NCI-H146 treated with DMSO at 0.1 percent for 48 hours (cell line): ENCODE measurements around the gene MACF1.
A peak's percentile ranks its signal among the peaks of the same experiment; 100 is the strongest.
"Not testable (repeated sequence)": the region's sequence is repeated elsewhere in the genome, so short reads cannot be mapped to it uniquely, and the experiment has no call there.

Source experiments
- DNase-seq: peaks from one replicate; lab custom pipeline; 2025; ENCODE audit not compliant: unreplicated experiment; lab: John Stamatoyannopoulos, UW

The MACF1 gene

DNA sequence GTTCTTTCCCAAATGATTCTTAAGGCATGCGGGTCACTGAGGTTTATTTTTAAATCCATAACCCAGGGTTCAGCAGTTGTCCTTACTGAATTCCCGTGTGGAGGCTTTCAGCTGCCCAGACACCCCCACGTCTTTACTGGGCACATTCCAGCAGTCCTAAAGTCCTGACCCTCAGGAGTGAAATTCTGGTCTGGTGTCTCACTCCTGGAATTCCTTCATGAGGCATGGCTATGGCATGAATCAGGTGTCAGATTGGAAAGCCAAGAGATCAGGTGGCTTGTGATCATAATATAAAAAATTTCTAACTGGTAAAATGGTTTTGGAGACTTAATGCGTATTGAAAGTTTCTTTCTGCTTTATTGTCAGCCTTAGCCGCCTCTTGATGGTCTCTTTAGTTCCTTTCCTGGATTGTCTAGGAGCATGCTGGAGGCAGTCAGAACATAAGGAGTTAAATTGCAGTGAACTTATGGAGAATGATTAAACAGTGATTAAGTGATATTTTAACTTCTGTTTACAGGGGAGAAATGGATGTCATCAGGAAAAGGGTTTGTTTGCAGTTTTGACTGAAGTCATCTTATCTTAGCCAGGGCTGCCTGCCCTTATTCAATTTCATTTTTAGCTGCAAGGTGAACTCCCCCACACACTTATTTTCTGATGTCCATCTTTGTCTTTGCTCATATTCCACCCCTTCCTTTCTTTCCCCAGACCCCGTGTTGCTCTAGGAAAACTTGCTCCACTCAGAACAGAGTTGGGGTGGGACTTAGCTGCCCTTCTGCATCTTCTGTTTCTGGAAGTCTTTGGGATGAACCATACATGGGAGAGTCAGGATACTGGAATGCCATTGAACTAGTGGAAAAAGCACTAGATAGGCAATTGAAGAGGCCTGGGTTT lies 25.7 kb upstream of the MACF1 start:
- no peak for DNase-seq

GRCh38 chr1:39181311-39181710 lies 23.2 kb upstream of the MACF1 start:
- DNase-seq: no peak

GRCh38 chr1:39182804-39183203 lies 21.7 kb upstream of the MACF1 start:
- no peak for DNase-seq

DNA sequence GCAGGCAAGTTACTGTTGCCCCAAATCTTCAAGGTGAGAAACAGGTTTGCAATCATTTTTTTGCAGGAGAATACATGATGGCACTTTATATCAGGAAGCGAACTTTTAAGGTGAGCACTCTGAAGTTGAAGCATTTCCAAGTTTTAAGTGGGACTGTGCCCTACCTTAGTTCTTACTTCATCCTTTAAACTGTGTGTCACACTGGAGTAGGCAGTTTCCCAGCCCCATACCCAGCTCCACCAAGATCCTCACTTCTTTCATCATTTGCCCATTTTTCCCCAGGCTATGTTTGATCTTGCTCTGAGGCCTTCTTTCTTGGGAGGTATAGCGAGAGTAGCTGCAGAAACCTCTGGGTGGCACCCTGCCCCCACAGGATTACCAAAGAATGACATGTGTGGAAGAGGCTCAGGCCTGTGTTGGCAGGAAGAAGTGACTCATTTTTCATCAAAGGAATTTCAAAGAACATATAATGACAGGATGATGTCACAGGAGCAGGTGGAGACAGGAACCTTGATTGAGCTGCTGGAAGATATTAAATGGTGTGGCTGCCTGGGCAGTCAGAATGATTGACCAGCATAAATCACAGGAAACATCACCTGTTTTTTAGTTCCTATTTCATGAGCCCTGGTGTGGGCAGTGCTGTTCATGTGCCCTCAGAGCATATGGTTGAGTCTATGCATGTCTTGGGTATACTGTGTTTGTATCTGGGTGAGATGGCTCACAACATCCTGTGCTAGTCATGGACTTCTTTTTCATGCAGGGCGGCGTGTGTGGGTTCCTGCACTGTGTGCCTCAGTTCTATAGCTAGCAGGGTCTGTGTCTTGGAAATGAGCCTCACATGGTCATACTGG lies 20.8 kb upstream of the MACF1 start:
- peak; percentile 54 for DNase-seq

- no peak for DNase-seq
These were observed 20.1 kb upstream of the MACF1 start for GRCh38 chr1:39184354-39184818.

GRCh38 chr1:39187275-39188046 lies 17.0 kb upstream of the MACF1 start:
- no peak for DNase-seq

DNA sequence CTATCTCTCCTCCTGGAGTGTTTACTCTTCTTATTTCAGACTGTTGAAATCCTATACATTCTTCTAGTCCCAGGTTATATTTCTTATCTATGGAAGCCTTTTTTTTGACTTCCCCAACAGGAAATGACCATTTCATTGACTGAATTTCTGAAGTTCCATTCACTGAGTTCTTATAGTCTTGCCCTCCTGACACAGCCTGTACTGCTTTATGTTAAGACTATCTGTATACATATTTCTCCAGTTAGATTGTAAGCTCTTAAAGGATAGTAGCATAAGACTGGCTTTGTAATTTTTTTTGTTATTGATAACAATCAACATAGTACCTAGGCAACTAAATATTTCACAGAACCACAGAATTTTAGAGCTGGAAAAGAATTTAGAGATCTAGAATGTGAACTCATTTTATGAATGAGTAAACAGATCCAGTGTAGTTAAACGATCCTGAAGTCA lies 14.9 kb upstream of the MACF1 start:
- no peak for DNase-seq

DNA sequence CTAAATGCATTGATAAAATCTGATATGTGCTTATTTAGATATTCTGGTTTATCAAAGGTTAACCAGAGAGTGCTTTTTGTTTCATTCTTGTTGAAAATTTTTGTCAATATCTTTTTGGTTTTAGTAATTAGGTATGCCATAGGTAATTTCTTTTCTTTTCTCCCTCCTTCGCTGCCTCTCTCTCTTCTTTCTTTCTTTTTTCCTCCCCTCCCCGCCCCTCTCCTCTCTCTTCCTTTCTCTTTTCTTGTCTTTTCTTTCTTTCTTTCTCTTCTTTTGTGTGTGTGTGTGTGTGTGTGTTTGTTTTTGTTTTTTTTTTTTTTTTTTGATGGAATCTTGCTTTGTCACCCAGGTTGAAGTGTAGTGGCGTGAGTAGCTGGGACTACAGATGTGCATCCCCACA lies 14.4 kb upstream of the MACF1 start:
- no peak for DNase-seq

DNA sequence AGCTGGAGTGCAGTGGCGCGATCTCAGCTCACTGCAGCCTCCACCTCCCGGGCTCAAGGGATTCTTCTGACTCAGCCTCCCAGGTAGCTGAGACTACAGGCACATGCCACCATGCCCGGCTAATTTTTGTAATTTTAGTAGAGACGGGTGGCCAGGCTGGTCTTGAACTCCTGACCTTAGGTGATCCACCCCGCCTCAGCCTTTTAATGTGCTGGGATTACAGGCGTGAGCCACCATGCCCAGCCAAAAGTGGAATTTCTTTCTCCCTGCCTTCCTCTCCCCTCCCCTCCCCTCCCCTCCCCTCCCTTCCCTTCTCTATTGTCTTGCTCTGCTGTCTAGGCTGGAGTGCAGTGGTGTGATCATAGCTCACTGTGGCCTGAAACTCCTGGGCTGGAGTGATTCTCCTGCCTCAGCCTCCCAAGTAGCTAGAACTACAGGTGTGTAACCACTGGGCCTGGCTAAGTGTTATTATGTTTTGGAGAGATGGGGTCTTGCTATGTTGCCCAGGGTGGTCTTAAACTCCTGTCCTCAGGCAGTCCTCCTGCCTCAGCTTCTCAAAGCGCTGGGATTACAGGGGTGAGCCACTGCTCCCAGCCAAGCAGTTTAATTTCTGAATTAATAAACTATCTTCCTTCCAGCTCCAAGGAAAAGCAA lies 10.0 kb upstream of the MACF1 start:
- no peak for DNase-seq

- DNase-seq: no peak
These were observed 9.1 kb upstream of the MACF1 start for GRCh38 chr1:39195166-39196111.

DNA sequence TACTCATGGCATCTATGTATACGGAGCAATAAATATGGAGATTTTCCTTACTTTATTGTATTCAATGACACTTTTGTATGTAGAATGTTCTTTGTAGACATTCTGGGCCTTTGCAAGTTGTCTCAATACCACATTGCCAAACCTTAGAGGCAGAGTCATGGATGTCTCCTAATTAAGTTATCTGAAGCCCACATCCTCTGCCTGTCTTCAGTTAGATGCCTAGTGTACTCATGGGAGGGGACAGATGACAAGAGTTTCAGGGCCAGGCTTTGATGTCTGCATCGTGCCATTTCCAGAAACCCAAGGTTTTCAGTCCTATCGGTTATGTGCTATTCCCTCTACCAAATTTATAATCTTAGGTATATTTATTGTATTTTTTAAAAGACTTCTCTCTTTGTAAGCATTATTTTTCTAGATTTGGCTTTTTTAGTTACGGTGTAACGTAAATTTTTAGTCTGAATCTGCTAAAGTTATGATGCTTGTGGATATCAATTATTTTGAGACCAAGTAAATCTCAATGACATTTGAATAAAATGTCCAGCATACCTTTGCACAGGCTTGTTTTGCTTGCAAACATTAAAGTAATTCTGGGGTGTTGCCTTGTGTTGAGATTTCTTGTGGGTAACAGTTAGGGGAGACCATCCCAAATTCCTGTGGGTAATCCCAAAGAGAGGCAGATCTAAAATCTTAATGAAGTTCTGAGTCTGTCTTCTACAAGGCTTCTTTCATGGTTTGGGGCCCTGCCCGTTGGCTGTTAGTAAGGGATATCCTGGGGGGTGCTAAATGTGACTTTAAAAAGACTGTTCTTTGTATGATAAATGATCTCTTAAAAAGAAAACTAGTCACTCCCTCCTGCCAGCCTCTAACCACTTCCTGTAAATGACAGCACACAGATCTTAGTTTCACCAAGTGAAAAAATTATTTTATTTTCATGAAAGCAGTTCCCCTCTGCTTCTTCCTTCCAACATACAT lies 8.0 kb upstream of the MACF1 start:
- no peak for DNase-seq

DNA sequence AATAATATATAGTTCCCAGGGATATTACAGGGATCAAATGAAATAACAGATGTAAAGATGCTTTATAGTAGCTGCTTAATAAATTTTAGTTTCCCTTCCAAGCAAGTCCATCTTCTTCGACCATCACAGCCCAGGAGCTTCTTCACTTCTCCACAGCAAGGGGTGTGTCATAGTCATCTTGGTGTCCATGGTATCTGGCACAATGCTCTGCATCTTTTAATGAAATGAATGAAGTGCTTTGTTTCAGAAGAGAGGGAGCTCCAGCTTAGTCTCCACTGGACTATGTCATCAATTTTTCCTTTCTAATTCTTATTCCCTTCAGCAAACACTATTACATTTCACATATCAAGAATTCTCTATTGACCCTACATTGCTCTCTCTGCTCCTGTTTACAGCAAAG lies 4.9 kb upstream of the MACF1 start:
- DNase-seq: no peak

- no peak for DNase-seq
These were observed 746 bp downstream of the MACF1 start for GRCh38 chr1:39205102-39205780.

DNA sequence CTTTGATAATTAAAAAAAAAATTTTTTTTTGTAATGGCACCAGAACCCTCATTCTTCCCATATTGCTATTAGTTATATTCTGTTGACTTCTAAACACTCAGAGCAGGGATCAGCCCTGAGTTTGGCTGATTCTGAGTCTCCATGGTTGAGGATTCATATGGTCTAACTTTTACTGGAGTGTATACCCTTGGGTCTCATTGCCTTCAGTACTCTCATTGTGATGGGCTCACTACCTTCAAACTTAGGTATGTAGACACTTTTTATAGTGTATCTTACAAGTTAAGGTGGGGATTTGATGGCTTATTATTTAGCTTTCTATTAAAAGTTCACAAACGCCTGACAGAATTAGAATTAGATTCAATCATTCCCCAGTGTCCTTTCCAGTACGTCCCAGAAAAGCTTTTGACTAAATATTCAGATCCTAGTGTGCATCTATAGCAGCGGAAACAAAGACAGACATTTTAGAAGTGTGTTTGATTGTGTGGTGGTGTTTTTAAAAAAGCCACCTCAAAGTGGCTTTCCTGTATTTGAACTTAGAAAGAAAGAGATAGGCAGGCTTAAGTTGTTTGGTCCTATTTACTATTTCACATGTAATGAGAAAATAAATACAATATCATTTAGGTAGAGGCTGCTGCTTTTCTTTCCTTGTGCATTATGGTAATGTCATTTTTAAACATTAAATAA lies 1.4 kb downstream of the MACF1 start:
- DNase-seq: no peak

GRCh38 chr1:39208360-39208759 lies 3.9 kb downstream of the MACF1 start:
- DNase-seq: not testable (repeated sequence)

GRCh38 chr1:39210649-39211048 lies 6.2 kb downstream of the MACF1 start:
- no peak for DNase-seq

- no peak for DNase-seq
These were observed 8.0 kb downstream of the MACF1 start for GRCh38 chr1:39212499-39212898.
